ENCODE measurements around the gene ANKFN1.

The ANKFN1 gene

DNA sequence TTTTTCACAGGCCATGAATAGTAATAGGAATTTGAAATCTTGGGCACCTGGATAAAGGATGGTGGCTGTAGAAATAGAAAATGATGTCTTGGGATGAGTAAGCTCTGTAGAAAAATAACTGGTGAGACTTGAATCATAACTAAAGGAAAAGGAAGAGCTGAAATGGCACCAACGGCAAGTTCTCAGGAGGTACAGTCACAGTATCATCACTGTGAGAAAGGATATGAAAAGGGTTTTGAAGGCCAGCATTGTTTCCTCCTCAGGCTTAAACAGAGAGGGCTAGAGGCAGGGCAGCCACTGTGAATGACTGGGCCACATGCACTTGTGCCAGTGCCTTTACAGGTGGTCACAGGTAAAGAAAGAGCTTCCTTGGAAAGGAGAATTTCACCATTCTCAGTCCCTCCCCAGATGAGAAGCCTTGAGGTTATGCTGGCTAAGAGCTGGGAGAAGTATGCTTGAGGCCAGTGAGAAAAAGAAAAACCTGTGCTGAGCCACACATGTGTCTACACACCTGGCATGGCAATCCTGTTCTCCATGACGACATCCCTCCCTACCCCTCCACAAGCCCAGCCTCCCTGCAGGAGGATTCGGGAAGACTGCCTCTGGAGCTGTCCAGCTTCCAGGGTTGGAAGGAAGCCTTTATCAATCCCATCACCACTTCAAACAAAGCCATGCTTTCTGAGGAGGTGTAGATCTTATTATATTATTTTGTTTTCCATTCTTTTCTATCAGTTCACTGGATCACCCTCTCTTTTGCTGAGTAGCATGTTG lies 3.8 kb upstream of the ANKFN1 start:
- DNase-seq: no peak

DNA sequence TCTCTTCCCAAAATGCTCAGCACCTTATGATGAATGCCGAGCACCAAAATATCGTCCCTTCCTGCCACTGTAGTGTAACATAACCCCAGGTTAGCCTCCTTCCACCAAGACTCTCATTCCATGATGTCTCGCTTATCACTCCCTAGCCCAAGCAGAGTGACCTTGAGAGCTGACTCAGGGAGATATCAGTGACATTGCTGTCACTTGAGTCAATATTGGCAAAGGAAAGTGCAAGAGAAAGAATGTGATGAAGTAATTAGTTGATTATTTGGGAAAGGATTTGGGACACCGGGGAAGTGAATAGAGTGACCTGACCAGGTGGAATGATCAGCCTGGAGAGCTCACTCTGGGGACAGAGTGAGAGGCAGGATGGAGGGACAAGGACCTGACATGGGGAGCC lies 2.6 kb upstream of the ANKFN1 start:
- DNase-seq: no peak

DNA sequence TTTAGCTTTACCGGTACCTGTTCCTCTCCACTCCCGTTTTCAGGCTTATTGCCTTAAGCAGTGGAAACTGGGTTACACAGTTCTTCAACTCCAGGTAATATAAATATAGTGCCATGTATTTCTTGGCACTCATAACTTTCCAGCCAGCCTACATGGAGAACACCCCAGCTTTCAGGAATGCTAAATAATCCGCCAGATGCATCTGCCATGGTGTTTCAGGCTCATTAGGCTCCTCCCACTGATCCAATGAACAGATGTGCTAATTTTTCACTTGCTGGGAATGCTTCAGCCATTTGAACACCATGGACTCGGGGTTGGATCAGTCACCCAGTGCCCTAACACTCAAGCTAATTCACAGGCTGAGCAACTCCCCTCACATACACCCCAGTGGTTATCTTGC lies 4.6 kb downstream of the ANKFN1 start:
- no peak for DNase-seq

DNA sequence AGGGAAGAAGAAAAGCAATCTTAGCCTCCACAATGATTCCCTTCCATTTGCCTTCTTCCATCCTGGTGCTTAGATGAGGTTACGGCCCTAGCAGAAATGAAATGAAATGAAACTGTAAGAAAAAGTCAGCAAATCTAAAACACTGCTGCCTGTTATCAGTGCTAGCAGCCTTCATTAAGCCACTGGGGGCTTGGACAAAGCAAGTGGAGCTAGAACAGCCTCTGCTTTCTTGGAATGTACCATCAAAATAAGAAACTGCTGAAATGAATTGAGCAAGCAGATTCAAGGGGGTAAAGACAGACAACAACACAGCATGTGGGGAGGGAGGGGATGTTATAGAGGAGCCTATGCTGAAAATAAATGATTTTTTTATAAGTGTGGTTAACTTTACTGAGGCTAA lies 5.1 kb downstream of the ANKFN1 start:
- no peak for DNase-seq

DNA sequence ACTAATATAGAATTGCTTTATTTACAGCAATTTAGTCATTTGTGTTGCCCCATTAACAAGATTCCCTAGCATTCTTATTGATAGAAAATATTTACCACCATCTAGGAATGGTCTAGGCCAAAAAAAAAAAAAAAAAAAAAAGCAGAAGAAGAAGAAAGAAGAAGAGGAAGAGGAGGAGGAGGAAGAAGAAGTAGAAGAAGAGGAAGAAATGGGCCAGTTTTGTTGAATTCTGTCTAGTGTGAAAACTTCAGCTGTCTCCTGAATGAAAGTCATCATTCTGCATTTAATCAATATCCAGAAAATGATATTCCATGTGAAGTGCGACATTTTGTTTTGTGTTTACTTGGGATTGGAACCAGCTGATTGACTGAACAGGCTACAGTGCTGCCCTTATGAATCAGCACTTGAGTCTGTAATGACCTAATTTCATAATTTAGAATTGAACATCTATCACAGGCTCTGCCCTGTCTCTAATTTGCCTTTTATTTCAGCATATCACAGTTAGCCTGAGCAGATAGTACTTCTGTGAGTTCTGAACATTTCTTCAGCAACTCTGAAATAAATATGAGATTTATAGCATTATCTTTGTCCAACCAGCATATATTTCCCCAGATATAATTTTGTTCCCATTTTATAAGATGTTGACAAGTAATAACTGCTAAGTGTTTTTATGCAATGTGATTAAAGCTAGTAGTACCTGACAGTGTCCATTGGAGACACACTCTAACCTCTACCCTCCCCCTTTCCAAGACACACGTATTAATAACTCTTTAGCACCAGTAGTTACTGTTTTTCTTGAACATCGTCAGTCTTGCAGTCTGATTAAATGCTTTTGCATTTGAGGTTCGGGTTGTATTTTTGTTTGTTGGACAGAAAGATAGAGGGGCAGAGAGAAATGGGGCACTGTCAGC lies 5.9 kb downstream of the ANKFN1 start:
- DNase-seq: no peak

DNA sequence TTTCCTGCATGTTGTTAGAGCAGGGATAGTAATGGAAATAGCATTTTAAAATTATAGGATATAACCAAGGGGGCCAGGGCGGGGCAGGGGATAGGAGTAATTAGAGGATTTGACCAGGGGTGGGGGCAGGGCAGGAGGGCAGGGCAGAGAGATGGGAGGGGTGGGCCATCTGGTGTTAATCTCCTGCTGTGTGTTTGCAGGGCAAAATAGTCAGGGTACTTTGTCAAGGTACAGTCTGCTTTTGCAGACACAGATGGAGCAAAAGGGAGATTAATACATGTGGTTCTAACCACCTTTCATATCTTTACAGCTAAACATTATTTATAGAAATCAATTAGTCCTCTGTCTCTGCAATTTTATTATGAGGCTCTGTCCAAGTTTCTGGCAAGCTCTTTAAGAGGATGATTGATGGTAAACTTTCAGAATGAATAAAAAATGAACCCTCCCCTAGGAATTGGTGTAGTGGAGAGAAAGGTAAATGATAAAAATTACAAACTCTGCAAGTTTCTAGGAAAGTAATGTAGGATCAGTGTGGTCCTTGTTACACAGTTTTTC lies 6.6 kb downstream of the ANKFN1 start:
- no peak for DNase-seq

DNA sequence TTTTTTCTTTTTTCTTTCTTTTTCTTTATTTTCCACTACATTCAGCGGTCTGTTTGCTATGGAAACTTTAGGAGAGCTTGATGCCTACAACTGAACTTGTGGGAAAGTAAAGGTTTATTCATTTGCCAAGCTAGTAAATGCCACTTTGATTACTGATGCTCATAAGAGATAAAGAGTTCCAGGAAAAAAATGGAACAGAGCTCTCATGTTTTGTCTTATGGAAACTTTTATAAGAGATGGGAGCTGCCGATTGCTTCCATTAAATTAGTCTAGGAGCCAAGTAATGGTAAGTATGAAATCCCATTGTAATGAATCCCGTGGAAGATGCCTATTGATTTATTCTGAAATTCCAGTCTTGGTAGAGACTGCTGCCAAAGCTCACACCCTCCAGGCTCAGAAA lies 7.1 kb downstream of the ANKFN1 start:
- no peak for DNase-seq

DNA sequence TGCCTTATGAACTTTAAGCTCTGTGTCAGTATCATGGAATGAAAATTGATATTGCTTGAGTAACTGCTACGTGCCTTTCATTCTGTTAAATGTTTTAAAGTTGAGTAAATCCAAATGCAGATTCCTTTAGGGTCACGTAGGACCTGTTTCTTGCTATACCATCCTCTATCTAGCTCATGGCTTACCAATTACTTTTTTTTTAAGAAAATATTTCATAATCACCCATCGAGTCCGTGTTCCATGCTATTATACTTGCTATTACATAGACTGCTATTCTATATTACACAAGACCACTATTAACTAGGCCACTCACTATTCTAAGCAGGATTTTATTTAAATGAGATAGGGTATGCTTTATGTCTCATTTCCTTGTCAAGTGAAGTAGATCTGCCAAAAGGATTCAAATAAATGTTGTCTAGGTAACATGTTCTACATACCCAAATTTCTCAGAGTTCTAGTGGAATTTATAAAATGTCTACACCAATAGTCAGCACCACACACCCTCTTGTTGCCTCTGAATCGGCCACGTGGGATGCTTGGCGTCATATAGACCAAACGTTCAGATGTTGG lies 11.9 kb downstream of the ANKFN1 start:
- DNase-seq: no peak

DNA sequence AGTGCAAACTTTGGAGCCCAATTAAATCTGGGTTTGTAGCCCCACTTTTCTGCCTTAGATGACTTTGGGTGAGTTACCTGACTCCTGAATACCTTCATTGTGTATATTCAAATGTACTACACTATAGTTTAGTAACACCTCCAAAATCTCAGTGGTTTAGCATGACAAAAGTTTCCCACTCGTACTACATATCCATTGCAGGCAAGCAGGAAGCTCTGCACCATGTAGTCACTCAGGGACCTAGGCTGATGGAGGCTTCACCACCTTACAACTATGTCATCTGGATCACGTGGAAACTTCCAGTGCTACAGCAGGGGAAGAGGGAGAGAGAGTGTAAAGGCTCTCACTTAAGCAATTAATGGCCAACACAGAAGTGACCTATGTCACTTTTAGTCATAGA lies 14.2 kb downstream of the ANKFN1 start:
- DNase-seq: no peak

DNA sequence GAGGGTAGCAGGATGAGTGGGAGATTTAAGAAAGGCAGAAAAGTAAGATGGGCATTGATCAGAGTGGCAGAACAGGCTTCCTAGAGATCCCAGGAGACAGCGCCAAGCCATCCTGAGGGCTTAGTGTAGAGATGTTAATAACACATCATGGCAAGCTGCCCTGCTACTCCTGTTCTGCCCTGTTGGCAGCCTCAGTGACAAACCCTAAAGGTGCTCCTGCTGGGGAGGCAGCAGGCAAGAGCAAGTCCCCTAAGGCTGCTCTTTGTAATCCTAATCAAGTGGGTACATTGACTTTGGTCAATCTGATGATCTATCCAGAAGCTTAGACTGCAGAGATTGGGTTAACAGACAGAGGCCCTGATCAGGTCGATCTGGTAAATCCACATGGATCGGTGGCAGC lies 16.3 kb downstream of the ANKFN1 start:
- no peak for DNase-seq

DNA sequence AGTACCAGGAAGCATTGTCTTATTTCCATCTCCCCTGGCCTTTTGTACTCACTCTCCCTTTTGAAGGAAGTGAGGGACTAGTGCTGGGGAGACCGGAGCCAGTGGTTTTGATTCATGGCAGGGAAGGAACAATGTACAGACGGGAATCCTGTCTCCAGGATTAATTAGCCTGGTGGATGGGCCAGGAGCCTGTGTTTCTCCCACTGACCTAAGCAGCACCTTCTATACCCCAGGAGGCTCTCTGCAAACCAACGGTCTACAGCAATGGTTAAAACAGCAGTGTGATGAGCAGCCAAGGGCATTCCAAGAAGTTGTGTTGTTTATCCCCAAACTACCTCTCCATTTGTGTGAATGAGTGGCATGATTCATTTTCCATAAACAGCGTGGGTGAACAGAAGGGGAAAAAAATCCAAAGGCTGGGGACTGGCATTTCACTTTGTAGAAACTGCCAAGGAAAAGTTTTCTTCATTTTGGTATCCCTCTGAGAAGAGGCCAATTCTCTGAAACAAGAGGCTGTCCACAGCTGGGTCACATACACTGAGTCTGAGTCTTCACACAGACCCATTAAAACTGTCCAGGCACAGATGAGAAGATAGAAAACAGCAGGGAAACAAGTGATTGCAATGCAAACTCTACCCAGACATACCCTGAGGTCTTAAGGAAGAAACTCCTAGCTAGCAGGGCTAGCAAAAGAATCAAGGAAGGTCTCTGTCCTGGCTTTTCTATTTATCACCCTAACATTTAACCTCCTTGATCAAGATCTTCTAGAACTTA lies 18.1 kb downstream of the ANKFN1 start:
- DNase-seq: no peak

DNA sequence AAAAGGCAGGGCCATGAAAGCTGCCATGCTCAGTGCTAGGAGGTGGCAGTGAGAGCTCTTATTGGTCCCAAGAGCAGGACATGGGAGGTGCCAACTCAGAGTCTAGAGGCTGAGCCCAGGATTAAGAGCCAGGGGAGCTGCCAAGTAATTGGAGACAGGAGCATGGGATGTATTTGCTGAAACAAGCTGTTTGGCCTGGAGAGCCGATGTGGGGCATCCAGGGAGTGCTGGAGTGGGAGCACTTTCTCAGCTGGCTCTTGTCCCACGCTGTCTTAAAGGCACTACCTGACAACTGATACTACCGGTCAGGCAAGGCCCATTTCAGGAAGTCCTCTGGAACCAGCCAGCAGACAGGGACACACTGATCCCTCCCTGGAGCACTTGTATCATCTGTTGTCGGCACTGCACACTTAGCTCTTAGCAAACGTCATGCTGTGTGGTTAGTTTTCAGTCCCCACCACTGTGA lies 19.3 kb downstream of the ANKFN1 start:
- peak; percentile 51 for DNase-seq

DNA sequence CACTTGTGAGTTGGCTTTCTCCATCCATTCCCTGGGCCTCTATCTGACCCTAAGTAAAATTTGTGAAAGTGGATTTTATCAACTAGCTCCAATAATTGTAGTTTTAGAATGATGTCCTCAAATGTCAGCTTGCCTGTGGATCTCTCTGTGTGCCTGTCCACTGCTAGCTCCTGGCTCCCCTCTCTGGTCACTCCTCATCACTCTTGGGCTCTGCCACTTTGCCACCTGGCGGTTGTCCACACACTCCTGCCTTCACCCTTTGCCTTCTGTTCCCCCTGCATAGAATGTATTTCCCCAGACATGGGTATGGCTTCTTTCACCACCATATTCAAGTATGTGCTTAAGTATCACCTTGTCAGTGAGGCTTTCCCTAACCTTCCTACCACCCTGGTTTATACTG lies 19.8 kb downstream of the ANKFN1 start:
- no peak for DNase-seq

DNA sequence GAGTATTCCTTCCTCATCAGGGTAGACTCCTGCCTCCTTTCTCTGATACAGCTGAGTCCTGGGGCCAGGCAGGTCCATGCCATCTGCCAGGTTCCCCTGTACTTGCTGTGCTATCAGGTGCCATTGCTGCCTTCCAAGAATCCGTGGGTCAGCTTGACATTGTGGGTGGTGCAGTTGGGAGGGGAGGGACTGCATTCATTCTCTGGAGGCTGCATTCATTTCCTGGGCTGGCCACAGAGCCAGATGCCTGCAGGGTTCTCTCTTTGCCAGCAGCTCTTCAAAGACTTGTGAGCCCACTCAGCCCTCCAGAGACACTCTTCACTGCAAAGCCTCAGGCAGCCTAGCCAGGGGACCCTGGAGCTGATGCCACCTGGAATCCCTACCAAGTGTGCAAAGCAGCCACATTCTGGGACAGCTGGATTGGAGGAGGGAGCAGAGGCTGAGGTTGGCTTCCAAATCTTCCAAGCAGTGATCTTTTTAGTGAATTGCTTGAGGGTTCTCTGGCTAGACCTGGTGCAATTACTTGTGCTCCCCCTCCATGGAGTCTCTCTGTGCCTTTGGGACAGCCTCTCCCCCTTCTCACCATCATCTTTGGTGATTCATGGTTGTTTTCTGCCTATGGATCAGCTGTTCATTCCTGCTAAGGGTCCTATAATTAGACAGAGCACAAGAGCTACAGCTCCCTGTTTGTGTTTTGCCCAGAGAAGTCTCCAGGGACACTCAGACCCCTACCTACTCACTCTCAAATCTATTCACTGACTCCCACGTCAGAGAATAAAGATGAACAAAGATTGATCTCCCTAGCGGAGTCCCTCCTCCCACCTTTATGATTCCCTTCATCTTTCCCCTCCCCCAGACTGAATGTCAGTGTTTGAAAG lies 20.9 kb downstream of the ANKFN1 start:
- DNase-seq: no peak

DNA sequence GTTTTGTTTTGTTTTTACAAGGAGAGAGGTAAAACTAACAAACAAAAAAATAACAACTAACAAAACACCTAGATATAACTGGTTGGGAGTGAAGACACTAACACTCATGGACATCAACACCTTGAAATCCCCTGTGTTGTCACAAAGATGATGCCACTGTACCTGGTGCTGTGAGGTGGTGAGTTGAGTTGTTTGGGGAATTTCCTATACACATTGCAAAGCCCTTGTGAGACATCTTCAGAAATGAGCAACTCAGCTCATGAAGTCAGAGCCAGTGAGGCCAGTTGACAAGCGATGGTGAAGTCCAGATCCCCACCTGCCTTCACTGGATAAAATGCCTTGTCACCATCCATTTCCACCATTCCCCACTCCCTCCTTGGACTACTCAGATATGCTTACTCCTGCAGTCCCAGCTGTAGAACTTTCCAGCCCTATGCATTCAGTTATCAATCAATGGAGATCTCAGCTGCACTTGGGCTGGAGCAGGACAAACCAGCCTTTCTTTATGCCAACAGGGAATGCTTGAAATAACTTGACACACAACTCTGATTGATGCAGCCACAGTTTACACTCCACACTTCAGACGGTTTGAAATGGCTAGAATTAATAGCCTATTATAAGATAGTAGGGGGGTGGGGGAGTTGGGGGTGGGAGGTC lies 22.2 kb downstream of the ANKFN1 start:
- no peak for DNase-seq

DNA sequence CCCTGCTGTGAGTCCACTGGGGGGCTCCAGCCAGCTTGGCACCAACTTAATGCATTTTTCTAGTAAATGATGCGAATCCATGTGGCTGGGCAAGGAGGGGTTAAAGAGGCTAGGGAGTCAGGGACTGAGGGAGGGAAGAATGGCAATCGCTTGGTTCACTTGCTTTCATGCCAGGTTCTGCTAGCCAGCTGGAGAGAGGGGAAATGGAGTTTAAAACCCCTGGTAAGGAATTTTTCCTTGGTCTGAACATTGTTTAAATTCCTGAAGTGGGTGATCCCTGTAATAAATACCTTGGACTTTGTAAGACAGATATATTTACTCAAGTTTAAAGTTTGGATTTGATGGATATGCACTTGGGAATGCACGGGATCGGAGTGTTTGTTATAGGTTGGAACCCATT lies 22.8 kb downstream of the ANKFN1 start:
- DNase-seq: peak; percentile 49

DNA sequence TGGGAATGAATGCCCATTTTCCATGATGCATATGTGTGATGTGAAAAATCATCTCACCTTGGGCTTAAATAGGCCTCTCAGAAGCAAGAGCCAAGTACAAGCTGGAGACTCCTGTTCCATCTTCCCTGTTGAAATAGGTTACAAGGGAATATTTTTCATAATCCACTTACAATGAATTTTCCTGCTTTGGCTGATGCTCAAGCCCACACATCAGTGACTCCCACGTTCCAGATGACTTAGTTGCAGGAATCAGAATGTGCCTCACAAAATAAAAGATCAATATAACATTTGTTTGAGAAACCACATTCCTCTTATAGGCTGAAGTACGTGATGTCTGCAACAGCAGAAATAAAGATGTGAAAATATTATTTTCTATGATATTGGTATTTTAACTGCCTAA lies 24.1 kb downstream of the ANKFN1 start:
- no peak for DNase-seq

DNA sequence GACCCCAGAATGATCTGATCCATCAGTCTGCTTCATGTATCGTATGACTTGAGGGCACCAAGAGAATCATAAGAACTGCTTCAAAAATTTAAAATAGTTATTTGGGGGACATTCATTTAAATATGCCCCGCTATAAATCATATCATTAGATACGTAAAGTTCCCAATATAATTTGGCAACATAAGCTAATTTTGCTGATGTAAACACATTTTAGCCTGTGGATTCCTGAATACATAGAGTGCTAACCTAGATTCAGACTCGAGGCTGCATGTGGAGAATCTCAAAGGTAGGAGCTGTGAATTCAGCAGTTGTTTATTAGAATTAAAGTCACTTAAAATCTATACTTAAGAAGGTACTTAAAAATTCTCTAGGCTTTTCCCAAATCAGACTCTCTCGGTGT lies 24.9 kb downstream of the ANKFN1 start:
- DNase-seq: no peak

DNA sequence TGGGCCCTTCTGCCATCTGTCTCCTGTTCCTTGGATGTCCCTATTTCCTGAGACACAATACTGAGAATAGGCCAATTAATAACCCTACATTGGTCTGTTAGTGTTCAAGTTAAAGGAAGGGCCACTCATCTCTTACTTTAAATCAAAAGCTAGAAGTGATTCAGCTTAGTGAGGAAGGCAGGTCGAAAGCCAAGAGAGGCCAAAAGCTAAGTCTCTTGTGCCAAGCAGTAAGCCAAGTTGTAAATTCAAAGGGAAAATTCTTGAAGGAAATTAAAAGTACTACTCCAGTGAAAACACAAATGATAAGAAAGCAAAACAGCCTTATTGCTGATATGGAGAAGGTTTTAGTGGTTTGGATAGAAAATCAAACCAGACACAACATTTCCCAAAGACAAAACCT lies 28.8 kb downstream of the ANKFN1 start:
- DNase-seq: no peak

DNA sequence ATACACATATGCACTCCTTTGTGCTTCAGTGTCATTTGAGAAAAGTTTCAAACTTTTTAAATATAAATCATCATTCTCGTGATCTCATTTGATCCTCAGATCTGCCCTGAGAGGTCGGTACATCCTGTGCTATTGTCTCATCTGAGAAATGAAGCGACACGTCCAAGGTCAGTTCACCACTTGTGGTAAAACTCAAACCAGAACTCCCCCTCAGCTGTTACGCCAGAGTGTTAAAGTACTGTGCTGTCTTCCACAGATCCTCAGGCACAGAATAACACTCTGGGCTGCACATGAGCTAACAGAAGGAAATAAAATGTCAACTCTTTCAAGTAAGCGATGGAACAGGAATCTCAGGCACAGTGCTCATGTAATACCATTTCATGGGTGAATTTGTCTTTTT lies 31.4 kb downstream of the ANKFN1 start:
- no peak for DNase-seq

Data from right forelimb (tissue), 1 donor.